ENCODE measurements around the gene ARMC8.

The ARMC8 gene

GRCh38 chr3:138219255-138219654 lies 32.2 kb downstream of the ARMC8 start:
- H3K9me2 ChIP-seq (ENCODE audit: low read depth, low read length), result no peaks in the 10 kb centered on the region
- H3K27ac ChIP-seq (ENCODE audit: low read depth, low read length, poor library complexity, severe bottlenecking), result no peak overlapping the region
- no peaks in the 10 kb centered on the region for H4K20me1 ChIP-seq (ENCODE audit: insufficient read depth, low read length)
- no peak overlapping the region for H3K9ac ChIP-seq (ENCODE audit: low read length)
- H3K4me2 ChIP-seq (ENCODE audit: low read length), result no peak overlapping the region
- no peak for TF ChIP-seq CTCF (IDR thresholded peaks at IDR 0.05; ENCODE audit: low read length)
- no peak for TF ChIP-seq EZH2 (IDR thresholded peaks at IDR 0.05; ENCODE audit: borderline replicate concordance, low read length)
- no peaks in the 10 kb centered on the region for H3K27me3 ChIP-seq (ENCODE audit: insufficient read depth, low read length)
- H3K9me3 ChIP-seq (ENCODE audit: low read length), result no peaks in the 10 kb centered on the region
- peaks cover 28% of the 10 kb centered on the region for H3K36me3 ChIP-seq (ENCODE audit: insufficient read depth, low read length)
- H3F3A ChIP-seq (ENCODE audit: insufficient read depth, low read length), result no peaks in the 10 kb centered on the region
- no peak overlapping the region for H2AFZ ChIP-seq (ENCODE audit: low read length)
- H3K79me2 ChIP-seq (ENCODE audit: insufficient read depth, low read length), result peaks cover 35% of the 10 kb centered on the region
- H3K4me3 ChIP-seq (ENCODE audit: low read depth, low read length, poor library complexity, severe bottlenecking), result no peak overlapping the region
- no peaks in the 10 kb centered on the region for H3K4me1 ChIP-seq (ENCODE audit: insufficient read depth, low read length, severe bottlenecking)

- H3K4me2 ChIP-seq (ENCODE audit: low read length), result no peak overlapping the region
- H3K4me1 ChIP-seq (ENCODE audit: insufficient read depth, low read length, severe bottlenecking), result no peaks in the 10 kb centered on the region
- no peak overlapping the region for H3K4me3 ChIP-seq (ENCODE audit: low read depth, low read length, poor library complexity, severe bottlenecking)
- H3K9me2 ChIP-seq (ENCODE audit: low read depth, low read length), result no peaks in the 10 kb centered on the region
- H3K27ac ChIP-seq (ENCODE audit: low read depth, low read length, poor library complexity, severe bottlenecking), result no peak overlapping the region
- H4K20me1 ChIP-seq (ENCODE audit: insufficient read depth, low read length), result no peaks in the 10 kb centered on the region
- no peaks in the 10 kb centered on the region for H3K9me3 ChIP-seq (ENCODE audit: low read length)
- peaks cover 38% of the 10 kb centered on the region for H3K36me3 ChIP-seq (ENCODE audit: insufficient read depth, low read length)
- H3K79me2 ChIP-seq (ENCODE audit: insufficient read depth, low read length), result peaks cover 35% of the 10 kb centered on the region
- no peaks in the 10 kb centered on the region for H3F3A ChIP-seq (ENCODE audit: insufficient read depth, low read length)
- TF ChIP-seq EZH2 (IDR thresholded peaks at IDR 0.05; ENCODE audit: borderline replicate concordance, low read length) (no peak), CTCF (IDR thresholded peaks at IDR 0.05; ENCODE audit: low read length) (no peak)
- no peak overlapping the region for H3K9ac ChIP-seq (ENCODE audit: low read length)
- H2AFZ ChIP-seq (ENCODE audit: low read length), result no peak overlapping the region
- no peaks in the 10 kb centered on the region for H3K27me3 ChIP-seq (ENCODE audit: insufficient read depth, low read length)
These were observed 33.1 kb downstream of the ARMC8 start for GRCh38 chr3:138220242-138220641.

GRCh38 chr3:138220788-138221187 lies 33.7 kb downstream of the ARMC8 start:
- Histone ChIP-seq H3K9me3 (ENCODE audit: low read length) (no peaks in the 10 kb centered on the region), H4K20me1 (ENCODE audit: insufficient read depth, low read length) (no peaks in the 10 kb centered on the region), H3F3A (ENCODE audit: insufficient read depth, low read length) (no peaks in the 10 kb centered on the region), H3K36me3 (ENCODE audit: insufficient read depth, low read length) (peaks cover 43% of the 10 kb centered on the region), H3K9me2 (ENCODE audit: low read depth, low read length) (no peaks in the 10 kb centered on the region), H3K9ac (ENCODE audit: low read length) (no peak overlapping the region), H3K4me1 (ENCODE audit: insufficient read depth, low read length, severe bottlenecking) (no peaks in the 10 kb centered on the region), H3K27ac (ENCODE audit: low read depth, low read length, poor library complexity, severe bottlenecking) (no peak overlapping the region), H2AFZ (ENCODE audit: low read length) (no peak overlapping the region), H3K27me3 (ENCODE audit: insufficient read depth, low read length) (no peaks in the 10 kb centered on the region), H3K79me2 (ENCODE audit: insufficient read depth, low read length) (peaks cover 35% of the 10 kb centered on the region), H3K4me3 (ENCODE audit: low read depth, low read length, poor library complexity, severe bottlenecking) (no peak overlapping the region), H3K4me2 (ENCODE audit: low read length) (no peak overlapping the region)
- TF ChIP-seq CTCF (IDR thresholded peaks at IDR 0.05; ENCODE audit: low read length) (no peak), EZH2 (IDR thresholded peaks at IDR 0.05; ENCODE audit: borderline replicate concordance, low read length) (no peak)

Measured in OCI-LY1 (cell line).